Breast epithelium (tissue), 3 donors: Measurements from ENCODE around the gene MYBPC2.

Experiments
- POLR2A ChIP-seq: fragments of 450-650 bp; IDR thresholded peaks from one replicate; pipeline ENCODE4 v1.6.1; 2016; ENCODE audit warnings: antibody characterized with exemption, mild to moderate bottlenecking, moderate library complexity
- TF ChIP-seq, protein P1 (sequence below), 3 donors: fragments of 450-650 bp; IDR thresholded peaks; one replicate each; pipeline ENCODE4 v1.5.1; 2016 to 2017; ENCODE audit warnings: antibody characterized with exemption in 3 of 3, mild to moderate bottlenecking in 3 of 3, moderate library complexity in 3 of 3

DNA sequence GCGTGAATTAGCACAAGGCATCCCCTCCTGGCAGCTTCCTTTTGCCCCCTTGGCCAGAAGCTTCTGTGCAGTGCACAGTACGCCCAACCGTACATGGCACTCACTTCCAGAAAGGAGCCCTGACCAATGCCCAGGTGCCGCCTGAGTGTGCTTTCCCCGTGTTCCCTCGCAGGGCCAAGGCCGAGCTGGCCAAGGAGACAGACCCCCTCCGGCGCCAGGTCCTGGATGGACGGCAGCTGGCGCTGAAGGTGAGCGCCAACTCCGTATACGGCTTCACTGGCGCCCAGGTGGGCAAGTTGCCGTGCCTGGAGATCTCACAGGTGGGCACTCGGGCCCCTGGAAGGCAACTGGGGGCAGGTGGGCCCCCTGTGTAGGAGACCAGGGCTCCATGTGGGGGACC, 23.3 kb upstream of the MYBPC2 start:
- no peak for TF ChIP-seq POLR2A
- TF ChIP-seq, protein P1, sequence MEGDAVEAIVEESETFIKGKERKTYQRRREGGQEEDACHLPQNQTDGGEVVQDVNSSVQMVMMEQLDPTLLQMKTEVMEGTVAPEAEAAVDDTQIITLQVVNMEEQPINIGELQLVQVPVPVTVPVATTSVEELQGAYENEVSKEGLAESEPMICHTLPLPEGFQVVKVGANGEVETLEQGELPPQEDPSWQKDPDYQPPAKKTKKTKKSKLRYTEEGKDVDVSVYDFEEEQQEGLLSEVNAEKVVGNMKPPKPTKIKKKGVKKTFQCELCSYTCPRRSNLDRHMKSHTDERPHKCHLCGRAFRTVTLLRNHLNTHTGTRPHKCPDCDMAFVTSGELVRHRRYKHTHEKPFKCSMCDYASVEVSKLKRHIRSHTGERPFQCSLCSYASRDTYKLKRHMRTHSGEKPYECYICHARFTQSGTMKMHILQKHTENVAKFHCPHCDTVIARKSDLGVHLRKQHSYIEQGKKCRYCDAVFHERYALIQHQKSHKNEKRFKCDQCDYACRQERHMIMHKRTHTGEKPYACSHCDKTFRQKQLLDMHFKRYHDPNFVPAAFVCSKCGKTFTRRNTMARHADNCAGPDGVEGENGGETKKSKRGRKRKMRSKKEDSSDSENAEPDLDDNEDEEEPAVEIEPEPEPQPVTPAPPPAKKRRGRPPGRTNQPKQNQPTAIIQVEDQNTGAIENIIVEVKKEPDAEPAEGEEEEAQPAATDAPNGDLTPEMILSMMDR (IDR thresholded peaks at IDR 0.05): no peak
